ENCODE data around the gene NRROS. TPM values are rescaled to one million over a fixed set of nuclear protein-coding genes. Genes with fewer than 3 reads are reported as not detected.
"Not testable (repeated sequence)": the region's sequence is repeated elsewhere in the genome, so short reads cannot be mapped to it uniquely, and the experiment has no call there.

Gene NRROS
- total and polyA plus RNA-seq, 12 donors: 1.1 to 9.9 (median 7.0) TPM

DNA sequence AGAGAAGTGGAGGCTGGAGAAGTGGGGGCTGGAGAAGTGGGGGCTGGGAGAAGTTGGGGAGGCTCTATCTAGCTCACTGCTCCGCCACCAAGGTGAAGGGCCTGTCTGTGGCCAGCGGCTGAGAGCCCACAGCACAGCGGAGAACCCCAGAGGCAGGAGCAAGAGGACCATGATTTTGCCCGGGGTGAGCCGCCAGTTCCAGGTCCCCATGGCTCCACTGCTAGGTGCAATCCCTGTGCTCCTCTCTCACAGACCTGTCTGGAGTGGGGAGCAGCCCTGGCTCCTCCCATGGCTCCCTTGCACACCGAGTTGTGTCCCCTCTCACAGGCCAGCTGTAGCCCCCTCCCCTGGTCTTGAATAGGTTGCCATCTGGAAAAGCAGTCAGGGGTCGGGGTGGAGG lies 4.7 kb upstream of the NRROS start:
- Histone ChIP-seq H3K27me3 (no peaks in the 10 kb centered on the region), H3K4me1 (replicated peaks in 1 of 2) (peaks cover 9 to 20% of the 10 kb centered on the region in 2 donors), H3K27ac (peak overlapping the region in 1 of 5 donors; percentile 36), H3K4me3 (no peak overlapping the region), H3K36me3 (replicated peaks in 1 of 2) (no peaks in the 10 kb centered on the region), H3K9me3 (replicated peaks in 1 of 3) (no peaks in the 10 kb centered on the region)
- no peak for DNase-seq
- 73 to 83% (median 77%) methylated on average over 4 to 7 of the region's 7 CpGs for WGBS, 4 donors
- intact Hi-C loops (cut with DNase I): no loop called here
- no peak for TF ChIP-seq POLR2A (IDR thresholded peaks at IDR 0.05)

GRCh38 chr3:196636369-196637349 lies 2.8 kb upstream of the NRROS start:
- no peaks in the 10 kb centered on the region for H3K9me3 ChIP-seq (replicated peaks in 1 of 3)
- 75 to 81% (median 76%) methylated on average over 14 to 20 of the region's 20 CpGs for WGBS, 4 donors
- intact Hi-C loops (cut with DNase I): no loop called here
- H3K27ac ChIP-seq: peak overlapping the region in 1 of 5 donors; percentile 31
- H3K27me3 ChIP-seq: peaks cover 4% of the 10 kb centered on the region
- TF ChIP-seq, protein P1, sequence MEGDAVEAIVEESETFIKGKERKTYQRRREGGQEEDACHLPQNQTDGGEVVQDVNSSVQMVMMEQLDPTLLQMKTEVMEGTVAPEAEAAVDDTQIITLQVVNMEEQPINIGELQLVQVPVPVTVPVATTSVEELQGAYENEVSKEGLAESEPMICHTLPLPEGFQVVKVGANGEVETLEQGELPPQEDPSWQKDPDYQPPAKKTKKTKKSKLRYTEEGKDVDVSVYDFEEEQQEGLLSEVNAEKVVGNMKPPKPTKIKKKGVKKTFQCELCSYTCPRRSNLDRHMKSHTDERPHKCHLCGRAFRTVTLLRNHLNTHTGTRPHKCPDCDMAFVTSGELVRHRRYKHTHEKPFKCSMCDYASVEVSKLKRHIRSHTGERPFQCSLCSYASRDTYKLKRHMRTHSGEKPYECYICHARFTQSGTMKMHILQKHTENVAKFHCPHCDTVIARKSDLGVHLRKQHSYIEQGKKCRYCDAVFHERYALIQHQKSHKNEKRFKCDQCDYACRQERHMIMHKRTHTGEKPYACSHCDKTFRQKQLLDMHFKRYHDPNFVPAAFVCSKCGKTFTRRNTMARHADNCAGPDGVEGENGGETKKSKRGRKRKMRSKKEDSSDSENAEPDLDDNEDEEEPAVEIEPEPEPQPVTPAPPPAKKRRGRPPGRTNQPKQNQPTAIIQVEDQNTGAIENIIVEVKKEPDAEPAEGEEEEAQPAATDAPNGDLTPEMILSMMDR (IDR thresholded peaks at IDR 0.05): no peak
- no peak for TF ChIP-seq POLR2A (IDR thresholded peaks at IDR 0.05)
- peak in 1 of 7 donors; percentile 21 for DNase-seq
- no peaks in the 10 kb centered on the region for H3K36me3 ChIP-seq (replicated peaks in 1 of 2)
- H3K4me1 ChIP-seq (replicated peaks in 1 of 2): peaks cover 9 to 15% of the 10 kb centered on the region in 2 donors
- H3K4me3 ChIP-seq: no peak overlapping the region

GRCh38 chr3:196637941-196638340 lies 1.6 kb upstream of the NRROS start:
- H3K27me3 ChIP-seq; H3K4me1 ChIP-seq (replicated peaks in 1 of 2); H3K4me3 ChIP-seq; H3K9me3 ChIP-seq (replicated peaks in 1 of 3); DNase-seq; H3K36me3 ChIP-seq (replicated peaks in 1 of 2); H3K27ac ChIP-seq; intact Hi-C loops (cut with DNase I): not testable (repeated sequence)
- 81 to 91% (median 81%) methylated on average over 4 of the region's 4 CpGs for WGBS, 4 donors

- intact Hi-C loops (cut with DNase I): no loop called here
- Histone ChIP-seq H3K4me3 (peak overlapping the region in 2 of 4 donors; percentile 27 to 56), H3K27ac (peak overlapping the region in 3 of 5 donors; percentile 14 to 86 (median 73)), H3K27me3 (peaks cover 4% of the 10 kb centered on the region), H3K36me3 (replicated peaks in 1 of 2) (no peaks in the 10 kb centered on the region), H3K4me1 (replicated peaks in 1 of 2) (no peaks in the 10 kb centered on the region), H3K9me3 (replicated peaks in 1 of 3) (no peaks in the 10 kb centered on the region)
- no peak for TF ChIP-seq POLR2A (IDR thresholded peaks at IDR 0.05)
- TF ChIP-seq, protein P1 (IDR thresholded peaks at IDR 0.05): no peak
- 42 to 55% (median 43%) methylated on average over 14 to 19 of the region's 19 CpGs for WGBS, 4 donors
- no peak for DNase-seq
Observed at GRCh38 chr3:196638861-196639482, 522 bp upstream of the NRROS start.

GRCh38 chr3:196640297-196641018 lies 964 bp downstream of the NRROS start:
- intact Hi-C loops (cut with DNase I): no loop called here
- H3K4me3 ChIP-seq: peak overlapping the region in 2 of 4 donors; percentile 27 to 56
- H3K27ac ChIP-seq: peak overlapping the region in 4 of 5 donors; percentile 14 to 86 (median 64)
- no peak for TF ChIP-seq POLR2A (IDR thresholded peaks at IDR 0.05)
- TF ChIP-seq, protein P1 (IDR thresholded peaks at IDR 0.05): no peak
- H3K4me1 ChIP-seq (replicated peaks in 1 of 2): no peaks in the 10 kb centered on the region
- no peaks in the 10 kb centered on the region for H3K9me3 ChIP-seq (replicated peaks in 1 of 3)
- no peak for DNase-seq
- H3K36me3 ChIP-seq (replicated peaks in 1 of 2): no peaks in the 10 kb centered on the region
- H3K27me3 ChIP-seq: peaks cover 4% of the 10 kb centered on the region
- WGBS, 4 donors: 34 to 56% (median 43%) methylated on average over 12 to 24 of the region's 24 CpGs

All from adrenal gland (tissue), 12 donors.